ENCODE measurements around the gene KRT74. TPM values are rescaled to one million over a fixed set of nuclear protein-coding genes. Genes with fewer than 3 reads are reported as not detected.

The KRT74 gene
- total RNA-seq, 1 donor = not detected

- no peak overlapping the region for H3K27ac ChIP-seq (ENCODE audit: low read depth, low read length)
- H3K27me3 ChIP-seq (ENCODE audit: insufficient read depth, low read length) = peaks cover 48% of the 10 kb centered on the region
- no peaks in the 10 kb centered on the region for H3K36me3 ChIP-seq (ENCODE audit: insufficient read depth, low read length)
- TF ChIP-seq CTCF (IDR thresholded peaks at IDR 0.05; ENCODE audit: extremely low read depth, low read depth, low read length) = no peak
- no peaks in the 10 kb centered on the region for H3K79me2 ChIP-seq (ENCODE audit: insufficient read depth, low read length)
- H3K4me1 ChIP-seq (ENCODE audit: insufficient read depth, low read length) = no peaks in the 10 kb centered on the region
- H4K20me1 ChIP-seq (ENCODE audit: insufficient read depth, low read length) = no peaks in the 10 kb centered on the region
- no peak overlapping the region for H3K4me2 ChIP-seq (ENCODE audit: insufficient read depth, low read length)
- H3K9me3 ChIP-seq (ENCODE audit: low read depth, low read length) = no peaks in the 10 kb centered on the region
- no peak overlapping the region for H2AFZ ChIP-seq (ENCODE audit: low read length)
- DNase-seq (ENCODE audit: insufficient read length, low spot score, missing footprints) = no peak
- H3K4me3 ChIP-seq (ENCODE audit: insufficient read depth, low read length) = no peak overlapping the region
These were observed 4.8 kb upstream of the KRT74 start for GRCh38 chr12:52578469-52578868.

GRCh38 chr12:52577316-52577715, 3.7 kb upstream of the KRT74 start:
- H2AFZ ChIP-seq (ENCODE audit: low read length) = no peak overlapping the region
- no peaks in the 10 kb centered on the region for H3K9me3 ChIP-seq (ENCODE audit: low read depth, low read length)
- H3K27ac ChIP-seq (ENCODE audit: low read depth, low read length) = no peak overlapping the region
- TF ChIP-seq CTCF (IDR thresholded peaks at IDR 0.05; ENCODE audit: extremely low read depth, low read depth, low read length) = no peak
- no peak for DNase-seq (ENCODE audit: insufficient read length, low spot score, missing footprints)
- no peaks in the 10 kb centered on the region for H3K79me2 ChIP-seq (ENCODE audit: insufficient read depth, low read length)
- no peaks in the 10 kb centered on the region for H4K20me1 ChIP-seq (ENCODE audit: insufficient read depth, low read length)
- no peak overlapping the region for H3K4me3 ChIP-seq (ENCODE audit: insufficient read depth, low read length)
- peaks cover 55% of the 10 kb centered on the region for H3K27me3 ChIP-seq (ENCODE audit: insufficient read depth, low read length)
- H3K36me3 ChIP-seq (ENCODE audit: insufficient read depth, low read length) = no peaks in the 10 kb centered on the region
- no peak overlapping the region for H3K4me2 ChIP-seq (ENCODE audit: insufficient read depth, low read length)
- no peaks in the 10 kb centered on the region for H3K4me1 ChIP-seq (ENCODE audit: insufficient read depth, low read length)

GRCh38 chr12:52575948-52576347, 2.3 kb upstream of the KRT74 start:
- no peak overlapping the region for H2AFZ ChIP-seq (ENCODE audit: low read length)
- H4K20me1 ChIP-seq (ENCODE audit: insufficient read depth, low read length) = no peaks in the 10 kb centered on the region
- H3K4me1 ChIP-seq (ENCODE audit: insufficient read depth, low read length) = no peaks in the 10 kb centered on the region
- no peaks in the 10 kb centered on the region for H3K9me3 ChIP-seq (ENCODE audit: low read depth, low read length)
- DNase-seq (ENCODE audit: insufficient read length, low spot score, missing footprints) = peak; percentile 43
- H3K4me3 ChIP-seq (ENCODE audit: insufficient read depth, low read length) = no peak overlapping the region
- TF ChIP-seq CTCF (IDR thresholded peaks at IDR 0.05; ENCODE audit: extremely low read depth, low read depth, low read length) = no peak
- no peaks in the 10 kb centered on the region for H3K36me3 ChIP-seq (ENCODE audit: insufficient read depth, low read length)
- H3K79me2 ChIP-seq (ENCODE audit: insufficient read depth, low read length) = no peaks in the 10 kb centered on the region
- H3K27me3 ChIP-seq (ENCODE audit: insufficient read depth, low read length) = peaks cover 64% of the 10 kb centered on the region
- no peak overlapping the region for H3K27ac ChIP-seq (ENCODE audit: low read depth, low read length)
- H3K4me2 ChIP-seq (ENCODE audit: insufficient read depth, low read length) = no peak overlapping the region

- H2AFZ ChIP-seq (ENCODE audit: low read length) = no peak overlapping the region
- H3K27ac ChIP-seq (ENCODE audit: low read depth, low read length) = no peak overlapping the region
- H3K9me3 ChIP-seq (ENCODE audit: low read depth, low read length) = no peaks in the 10 kb centered on the region
- H3K27me3 ChIP-seq (ENCODE audit: insufficient read depth, low read length) = peaks cover 67% of the 10 kb centered on the region
- no peak for DNase-seq (ENCODE audit: insufficient read length, low spot score, missing footprints)
- H3K4me3 ChIP-seq (ENCODE audit: insufficient read depth, low read length) = no peak overlapping the region
- H4K20me1 ChIP-seq (ENCODE audit: insufficient read depth, low read length) = no peaks in the 10 kb centered on the region
- no peaks in the 10 kb centered on the region for H3K79me2 ChIP-seq (ENCODE audit: insufficient read depth, low read length)
- no peak overlapping the region for H3K4me2 ChIP-seq (ENCODE audit: insufficient read depth, low read length)
- TF ChIP-seq CTCF (IDR thresholded peaks at IDR 0.05; ENCODE audit: extremely low read depth, low read depth, low read length) = no peak
- no peaks in the 10 kb centered on the region for H3K4me1 ChIP-seq (ENCODE audit: insufficient read depth, low read length)
- no peaks in the 10 kb centered on the region for H3K36me3 ChIP-seq (ENCODE audit: insufficient read depth, low read length)
These were observed 1.6 kb upstream of the KRT74 start for GRCh38 chr12:52575256-52575655.
